B cell (primary cell): ENCODE measurements around the gene KRT33A.

ENCODE experiments used
- CTCF ChIP-seq: fragments of 200-600 bp; IDR thresholded peaks from one replicate; pipeline ENCODE4 v1.8.0; 2022; ENCODE audit warnings: antibody characterized with exemption, mild to moderate bottlenecking
- EZH2 ChIP-seq: IDR thresholded peaks from 2 replicates; pipeline ENCODE4 v1.6.1; 2012; ENCODE audit warnings: borderline replicate concordance, low read depth, mild to moderate bottlenecking, moderate library complexity, low read length; ENCODE audit not compliant: insufficient read depth, poor library complexity, severe bottlenecking

GRCh38 chr17:41296846-41297245, 53.8 kb downstream of the KRT33A start:
- no peak for TF ChIP-seq CTCF
- TF ChIP-seq EZH2: no peak
